Natural killer cell (primary cell): ENCODE data around the gene DYNC1LI2. TPM values are rescaled to one million over a fixed set of nuclear protein-coding genes. Genes with fewer than 3 reads are reported as not detected.

ENCODE experiments used
- ATAC-seq, 3 donors: fragments of 150-1000 bp in 2 of 3; fragments of 200-7000 bp in 1 of 3; cut with Tn5 transposase; 1 replicate in 1 of 3; 2 replicates in 2 of 3; pipeline ENCODE4 v1.10.0; 2021; ENCODE audit warnings: mild to moderate bottlenecking in 2 of 3, moderate library complexity in 2 of 3
- DNase-seq, 2 donors: peaks; one replicate each; pipeline versions ENCODE4 v3.0.0 to v3.0.0-alpha.2; 2013 to 2021; ENCODE audit warnings: mixed read lengths in 1 of 2
- H3K27ac ChIP-seq: one replicate; pipeline ENCODE4 v1.5.1; 2013; ENCODE audit warnings: mild to moderate bottlenecking, low read length
- H3K27me3 ChIP-seq: one replicate; pipeline ENCODE4 v1.6.1; 2013; ENCODE audit warnings: low read length; ENCODE audit not compliant: control insufficient read depth, insufficient read depth
- H3K36me3 ChIP-seq: one replicate; pipeline ENCODE4 v1.6.1; 2013; ENCODE audit warnings: low read length; ENCODE audit not compliant: control insufficient read depth, insufficient read depth
- H3K4me1 ChIP-seq: one replicate; pipeline ENCODE4 v1.6.1; 2013; ENCODE audit warnings: low read length; ENCODE audit not compliant: control insufficient read depth, insufficient read depth
- H3K4me3 ChIP-seq: one replicate; pipeline ENCODE4 v1.5.1; 2013; ENCODE audit warnings: low read length
- H3K9me3 ChIP-seq: one replicate; pipeline ENCODE4 v1.6.1; 2013; ENCODE audit warnings: low read length; ENCODE audit not compliant: control insufficient read depth, insufficient read depth
- H3K27ac Mint-ChIP-seq, 2 donors: one replicate each; pipeline ENCODE4 v1.8.0; 2022; ENCODE audit warnings: mild to moderate bottlenecking in 2 of 2, mixed read lengths in 2 of 2, moderate library complexity in 1 of 2
- H3K27me3 Mint-ChIP-seq, 2 donors: one replicate each; pipeline ENCODE4 v1.8.0; 2022; ENCODE audit warnings: low read depth in 2 of 2, mixed read lengths in 2 of 2
- H3K36me3 Mint-ChIP-seq: one replicate; pipeline ENCODE4 v1.8.0; 2022; ENCODE audit warnings: mixed read lengths
- H3K4me1 Mint-ChIP-seq, 2 donors: one replicate each; pipeline ENCODE4 v1.8.0; 2022; ENCODE audit warnings: mixed read lengths in 2 of 2
- H3K4me3 Mint-ChIP-seq: one replicate; pipeline ENCODE4 v1.8.0; 2022; ENCODE audit warnings: mild to moderate bottlenecking, moderate library complexity, mixed read lengths
- H3K9me3 Mint-ChIP-seq, 2 donors: one replicate each; pipeline ENCODE4 v1.8.0; 2022; ENCODE audit warnings: mixed read lengths in 2 of 2
- WGBS: methylation state at CpG from one replicate; pipeline ENCODE4 v1.1.7; 2013; ENCODE audit warnings: missing lambda C conversion rate; ENCODE audit not compliant: insufficient coverage; 5-methylcytosine and 5-hydroxymethylcytosine counted together
- intact Hi-C: fragments of 100-400 bp; cut with micrococcal nuclease; formaldehyde crosslinking; loops from one replicate; pipeline ENCODE4 v1.14.2; 2022
- total RNA-seq, 4 donors: library from RNA; stranded (reverse); fragments of 120-200 nt in 1 of 4; gene quantifications; one replicate each; pipeline versions ENCODE4 v1.2.3 to v1.2.4, GENCODE V29; 2013 to 2022
- TF ChIP-seq, protein P1 (sequence below): fragments of 200-600 bp; IDR thresholded peaks from one replicate; pipeline ENCODE4 v1.8.0; 2022; ENCODE audit warnings: antibody characterized with exemption

Gene DYNC1LI2
- total RNA-seq, 3 donors from 2014 or later (not counting 1 experiment from before 2014, with no cell fraction given) = 105 to 115 (median 110) TPM

DNA sequence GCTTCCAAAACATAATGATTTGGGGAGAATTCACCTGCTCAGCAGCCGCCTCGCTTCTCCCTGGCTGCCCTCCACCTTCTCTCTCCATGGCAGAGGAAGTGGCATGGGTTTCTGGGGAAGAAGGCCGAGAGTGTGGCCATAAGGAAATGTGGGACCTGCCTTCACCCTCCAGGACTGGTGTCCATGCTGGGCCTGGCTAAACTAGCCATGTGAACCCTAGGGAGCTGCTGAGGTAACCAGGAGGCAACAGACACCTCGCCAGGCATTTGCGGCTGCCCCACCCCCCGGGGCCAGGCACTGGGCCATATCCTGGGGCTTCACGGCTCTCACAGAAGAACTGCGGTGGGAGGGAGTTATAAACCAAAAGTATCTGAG lies 44.9 kb downstream of the DYNC1LI2 start:
- H3K27me3 Mint-ChIP-seq = peaks cover 9 to 11% of the 10 kb centered on the region in 2 donors

DNA sequence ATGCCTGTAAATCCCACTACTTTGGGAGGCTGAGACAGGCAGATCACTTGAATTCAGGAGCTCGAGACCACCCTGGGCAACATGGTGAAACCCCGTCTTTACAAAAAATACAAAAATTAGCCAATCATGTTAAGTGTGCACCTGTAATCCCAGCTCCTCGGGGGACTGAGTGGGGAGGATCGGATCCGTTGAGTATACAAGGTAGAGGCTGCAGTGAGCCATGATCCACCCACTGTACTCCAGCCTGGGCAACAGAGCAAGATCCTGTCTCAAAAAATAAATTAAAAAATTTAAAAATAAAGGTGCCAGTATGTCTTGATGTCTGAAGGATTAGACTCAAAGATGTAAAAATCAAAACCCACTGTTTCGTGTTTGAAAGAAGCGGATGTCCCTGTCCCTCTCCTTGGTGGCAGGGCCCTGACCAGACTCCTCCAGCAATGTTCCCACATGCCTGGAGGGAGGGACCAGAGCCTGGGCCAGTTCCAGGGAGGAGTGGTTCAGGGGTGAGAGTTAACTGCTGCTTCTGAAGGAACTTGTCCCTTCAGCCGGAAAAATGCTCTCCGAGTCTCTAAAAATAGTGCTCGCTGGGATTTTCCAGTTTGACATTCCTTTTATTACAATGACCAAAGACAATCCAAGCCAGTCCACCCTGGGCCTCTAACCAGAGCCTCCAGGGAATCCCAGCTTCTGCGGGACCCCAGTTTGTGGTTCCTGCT lies 45.5 kb downstream of the DYNC1LI2 start:
- H3K4me1 ChIP-seq = no peaks in the 10 kb centered on the region
- no peaks in the 10 kb centered on the region for H3K4me1 Mint-ChIP-seq
- 89% methylated on average over 11 of the region's 11 CpGs for WGBS
- H3K9me3 ChIP-seq = no peaks in the 10 kb centered on the region
- TF ChIP-seq, protein P1, sequence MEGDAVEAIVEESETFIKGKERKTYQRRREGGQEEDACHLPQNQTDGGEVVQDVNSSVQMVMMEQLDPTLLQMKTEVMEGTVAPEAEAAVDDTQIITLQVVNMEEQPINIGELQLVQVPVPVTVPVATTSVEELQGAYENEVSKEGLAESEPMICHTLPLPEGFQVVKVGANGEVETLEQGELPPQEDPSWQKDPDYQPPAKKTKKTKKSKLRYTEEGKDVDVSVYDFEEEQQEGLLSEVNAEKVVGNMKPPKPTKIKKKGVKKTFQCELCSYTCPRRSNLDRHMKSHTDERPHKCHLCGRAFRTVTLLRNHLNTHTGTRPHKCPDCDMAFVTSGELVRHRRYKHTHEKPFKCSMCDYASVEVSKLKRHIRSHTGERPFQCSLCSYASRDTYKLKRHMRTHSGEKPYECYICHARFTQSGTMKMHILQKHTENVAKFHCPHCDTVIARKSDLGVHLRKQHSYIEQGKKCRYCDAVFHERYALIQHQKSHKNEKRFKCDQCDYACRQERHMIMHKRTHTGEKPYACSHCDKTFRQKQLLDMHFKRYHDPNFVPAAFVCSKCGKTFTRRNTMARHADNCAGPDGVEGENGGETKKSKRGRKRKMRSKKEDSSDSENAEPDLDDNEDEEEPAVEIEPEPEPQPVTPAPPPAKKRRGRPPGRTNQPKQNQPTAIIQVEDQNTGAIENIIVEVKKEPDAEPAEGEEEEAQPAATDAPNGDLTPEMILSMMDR = no peak
- H3K27me3 Mint-ChIP-seq = peaks cover 9 to 11% of the 10 kb centered on the region in 2 donors
- intact Hi-C loops = no loop called here
- H3K27ac Mint-ChIP-seq = no peak overlapping the region
- peaks cover 4% of the 10 kb centered on the region for H3K27me3 ChIP-seq
- DNase-seq (no peak), ATAC-seq (no peak)
- no peak overlapping the region for H3K4me3 Mint-ChIP-seq
- no peaks in the 10 kb centered on the region for H3K9me3 Mint-ChIP-seq
- no peaks in the 10 kb centered on the region for H3K36me3 ChIP-seq
- H3K4me3 ChIP-seq = no peak overlapping the region
- H3K36me3 Mint-ChIP-seq = no peaks in the 10 kb centered on the region
- H3K27ac ChIP-seq = no peak overlapping the region

More for the DNA sequence above, 44.9 kb downstream of the DYNC1LI2 start:
- no peaks in the 10 kb centered on the region for H3K9me3 Mint-ChIP-seq
- Histone ChIP-seq H3K9me3 (no peaks in the 10 kb centered on the region), H3K27ac (no peak overlapping the region), H3K36me3 (no peaks in the 10 kb centered on the region), H3K27me3 (peaks cover 4% of the 10 kb centered on the region), H3K4me3 (no peak overlapping the region), H3K4me1 (no peaks in the 10 kb centered on the region)
- no peak overlapping the region for H3K27ac Mint-ChIP-seq
- no peaks in the 10 kb centered on the region for H3K36me3 Mint-ChIP-seq
- TF ChIP-seq, protein P1 = no peak
- DNase-seq (no peak), ATAC-seq (no peak)
- intact Hi-C loops = no loop called here
- no peaks in the 10 kb centered on the region for H3K4me1 Mint-ChIP-seq
- H3K4me3 Mint-ChIP-seq = no peak overlapping the region
- 79% methylated on average over 8 of the region's 8 CpGs for WGBS

DNA sequence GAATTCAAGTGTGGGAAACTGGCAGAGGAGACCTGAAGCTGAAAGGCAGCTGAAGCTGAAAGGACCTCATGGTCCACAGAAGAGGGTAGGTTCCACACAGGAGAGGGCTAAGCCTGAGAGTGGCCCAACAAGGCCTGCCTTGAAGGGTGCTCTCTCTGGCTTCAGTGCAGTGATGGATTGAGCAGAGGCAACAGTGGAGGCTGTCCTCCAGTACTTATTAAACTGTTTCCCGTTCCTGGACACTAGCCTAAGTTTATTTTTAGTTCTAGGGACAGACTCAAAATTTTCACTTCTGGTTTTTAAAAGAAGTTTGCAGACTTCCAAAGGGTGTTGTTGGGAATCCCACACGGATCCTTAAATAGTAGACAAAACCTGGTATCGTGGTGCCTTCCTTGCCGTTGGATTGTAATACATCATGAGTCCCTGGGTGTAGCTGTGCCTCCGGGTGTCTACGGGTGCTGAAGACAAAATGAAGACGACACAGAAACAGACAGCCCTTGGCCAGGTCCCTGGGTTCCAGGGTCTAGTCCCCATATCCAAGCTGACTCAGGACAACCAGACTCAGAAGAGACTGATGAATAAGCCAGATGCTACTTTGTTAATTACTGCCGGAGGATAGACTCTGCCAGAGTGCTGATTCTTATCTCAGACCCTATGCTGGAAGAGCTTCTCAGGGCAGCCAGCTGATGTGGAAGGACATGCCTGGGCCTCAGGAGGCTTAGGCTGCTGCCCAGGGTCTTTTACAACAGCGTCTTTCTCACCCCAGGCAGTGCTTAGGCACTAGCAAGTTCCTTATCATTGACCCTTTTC lies 47.8 kb downstream of the DYNC1LI2 start:
- Histone ChIP-seq H3K4me1 (no peaks in the 10 kb centered on the region), H3K27me3 (no peaks in the 10 kb centered on the region), H3K36me3 (no peaks in the 10 kb centered on the region), H3K4me3 (no peak overlapping the region), H3K27ac (no peak overlapping the region), H3K9me3 (no peaks in the 10 kb centered on the region)
- TF ChIP-seq, protein P1 = no peak
- ATAC-seq (no peak), DNase-seq (no peak)
- WGBS = 80% methylated on average over 9 of the region's 9 CpGs
- Mint-ChIP-seq H3K9me3 (no peaks in the 10 kb centered on the region), H3K4me3 (no peak overlapping the region), H3K4me1 (no peaks in the 10 kb centered on the region), H3K27me3 (peaks cover 1 to 16% of the 10 kb centered on the region in 2 donors), H3K27ac (no peak overlapping the region), H3K36me3 (no peaks in the 10 kb centered on the region)
- intact Hi-C loops = no loop called here
